ENCODE results near the gene TPI1. TPM values are rescaled to one million over a fixed set of nuclear protein-coding genes. Genes with fewer than 3 reads are reported as not detected.

Gene TPI1
- total RNA-seq, 1 experiment from 2014 or later, result 1,259 TPM

- no TSS peak for BruUV-seq (replicated peaks)
- intact Hi-C loops (cut with micrococcal nuclease), result no loop called here
- no peak for TF ChIP-seq EZH2phosphoT487 (IDR thresholded peaks at IDR 0.05; ENCODE audit: borderline replicate concordance, low read length)
- TF ChIP-seq EZH2 (IDR thresholded peaks at IDR 0.05; ENCODE audit: low read length, unreplicated experiment), result no peak
- TF ChIP-seq CTCF (conservative IDR thresholded peaks at IDR 0.05; ENCODE audit: low read depth, low read length), result no peak
- no peaks in the 10 kb centered on the region for H3K27me3 ChIP-seq (ENCODE audit: low read length)
- ATAC-seq (no peak), DNase-seq (no peak)
- no peaks in the 10 kb centered on the region for H3K9me3 ChIP-seq (ENCODE audit: low read length)
- H3K4me1 ChIP-seq (ENCODE audit: insufficient read depth, low read length), result no peaks in the 10 kb centered on the region
- H3K4me2 ChIP-seq (ENCODE audit: low read length), result no peak overlapping the region
- H3K4me3 ChIP-seq (ENCODE audit: low read length), result no peak overlapping the region
- no peak overlapping the region for H2AFZ ChIP-seq (ENCODE audit: low read length)
- ChIA-PET POLR2A (ENCODE audit: unreplicated experiment) (no interaction called here), CTCF (no interaction called here)
- H3K27ac ChIP-seq (ENCODE audit: low read length), result no peak overlapping the region
- H3K9me2 ChIP-seq (replicated peaks; ENCODE audit: low read length), result no peaks in the 10 kb centered on the region
- no peaks in the 10 kb centered on the region for H3F3A ChIP-seq (ENCODE audit: low read length, unreplicated experiment)
- H4K20me1 ChIP-seq (ENCODE audit: low read length), result no peaks in the 10 kb centered on the region
- H3K79me2 ChIP-seq (ENCODE audit: low read length), result no peaks in the 10 kb centered on the region
- H3K36me3 ChIP-seq (ENCODE audit: low read depth, low read length), result no peaks in the 10 kb centered on the region
- no peak overlapping the region for H3K9ac ChIP-seq (ENCODE audit: low read length)
These were observed 47.2 kb upstream of the TPI1 start for GRCh38 chr12:6820166-6820565.

GRCh38 chr12:6821591-6822425, 45.5 kb upstream of the TPI1 start, which contains the start of gene GPR162:
GPR162 (plus strand) TSS chr12:6821821; CDS start chr12:6823899, 2,078 bp downstream.
- POLR2A ChIA-PET (ENCODE audit: unreplicated experiment), result no interaction called here
- H3K27me3 ChIP-seq (ENCODE audit: low read length), result no peaks in the 10 kb centered on the region
- H3K9me3 ChIP-seq (ENCODE audit: low read length), result no peaks in the 10 kb centered on the region
- DNase-seq, result no peak
- H3K36me3 ChIP-seq (ENCODE audit: low read depth, low read length), result no peaks in the 10 kb centered on the region
- CTCF ChIA-PET, result no interaction called here
- H3K4me3 ChIP-seq (ENCODE audit: low read length), result no peak within 1 kb of the TSS
- H3K4me2 ChIP-seq (ENCODE audit: low read length), result no peak within 1 kb of the TSS
- no peak for ATAC-seq
- H3K4me1 ChIP-seq (ENCODE audit: insufficient read depth, low read length), result no peaks in the 10 kb centered on the region
- no peaks in the 10 kb centered on the region for H3K9me2 ChIP-seq (replicated peaks; ENCODE audit: low read length)
- H2AFZ ChIP-seq (ENCODE audit: low read length), result no peak within 1 kb of the TSS
- no peak within 1 kb of the TSS for H3K9ac ChIP-seq (ENCODE audit: low read length)
- H3F3A ChIP-seq (ENCODE audit: low read length, unreplicated experiment), result no peaks in the 10 kb centered on the region
- no peaks in the 10 kb centered on the region for H3K79me2 ChIP-seq (ENCODE audit: low read length)
- H4K20me1 ChIP-seq (ENCODE audit: low read length), result no peaks in the 10 kb centered on the region
- intact Hi-C loops (cut with micrococcal nuclease), result no loop called here
- TF ChIP-seq EZH2phosphoT487 (IDR thresholded peaks at IDR 0.05; ENCODE audit: borderline replicate concordance, low read length) (no peak), EZH2 (IDR thresholded peaks at IDR 0.05; ENCODE audit: low read length, unreplicated experiment) (no peak), CTCF (conservative IDR thresholded peaks at IDR 0.05; ENCODE audit: low read depth, low read length) (no peak)
- no TSS peak for BruUV-seq (replicated peaks)
- no peak within 1 kb of the TSS for H3K27ac ChIP-seq (ENCODE audit: low read length)
